ENCODE results near the gene DENND1A.

The DENND1A gene

DNA sequence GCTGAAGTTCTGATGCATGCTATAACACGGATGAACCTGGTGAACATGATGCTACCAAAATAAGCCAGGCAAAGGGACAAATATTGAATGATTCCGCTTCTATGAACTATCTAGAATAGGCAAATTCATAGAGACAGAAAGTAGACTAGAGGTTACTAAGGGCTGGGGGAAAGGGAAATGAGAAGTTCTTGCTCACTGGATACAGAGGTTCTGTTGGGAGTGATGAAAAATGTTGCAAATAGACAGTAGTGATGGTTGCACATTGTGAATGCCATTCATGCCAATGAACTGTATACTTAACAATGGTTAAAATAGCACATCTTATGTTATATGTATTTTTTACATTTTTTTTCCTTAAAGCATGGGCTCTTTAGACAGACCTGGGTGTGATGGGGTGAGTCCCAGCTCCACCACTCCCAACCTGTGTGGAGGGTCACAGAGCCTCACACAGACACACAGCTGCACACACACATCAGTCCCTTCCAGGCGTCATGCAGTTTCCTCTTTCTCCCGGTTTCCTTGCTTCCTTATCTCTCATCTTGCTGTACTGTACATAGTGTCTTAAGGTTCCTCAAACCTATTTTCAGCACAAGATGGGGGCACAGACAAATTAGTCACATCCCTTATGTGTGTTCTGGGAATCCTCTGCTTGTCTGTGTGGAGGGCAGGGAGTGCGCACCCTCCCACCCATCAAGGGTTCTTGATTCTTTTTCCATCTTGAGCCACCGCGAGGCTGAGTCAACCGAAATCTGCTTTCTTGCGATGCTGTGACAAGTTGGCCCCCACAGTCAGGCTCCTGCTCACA is 381.0 kb downstream of the DENND1A start:
- peaks cover 10% of the 10 kb centered on the region for H3K4me1 ChIP-seq (ENCODE audit: insufficient read depth, insufficient read length)
- no peak for DNase-seq (ENCODE audit: low read depth, low spot score)
- no peaks in the 10 kb centered on the region for H3K36me3 ChIP-seq (ENCODE audit: insufficient read depth, insufficient read length, low read length)
- H3K9me3 ChIP-seq (ENCODE audit: insufficient read depth, low read length) = no peaks in the 10 kb centered on the region
- no peaks in the 10 kb centered on the region for H3K27me3 ChIP-seq (ENCODE audit: insufficient read depth, insufficient read length)
- TF ChIP-seq ZNF274 (IDR thresholded peaks at IDR 0.05; ENCODE audit: low read depth, low read length) (no peak), YY1 (IDR thresholded peaks at IDR 0.05; ENCODE audit: insufficient read depth, insufficient read length) (no peak), SUZ12 (IDR thresholded peaks at IDR 0.05; ENCODE audit: extremely low read depth, insufficient read depth, insufficient read length) (no peak)
- no peak overlapping the region for H3K9ac ChIP-seq (ENCODE audit: insufficient read length, low read depth)
- no peak overlapping the region for H3K4me3 ChIP-seq (ENCODE audit: insufficient read length, low read depth)

DNA sequence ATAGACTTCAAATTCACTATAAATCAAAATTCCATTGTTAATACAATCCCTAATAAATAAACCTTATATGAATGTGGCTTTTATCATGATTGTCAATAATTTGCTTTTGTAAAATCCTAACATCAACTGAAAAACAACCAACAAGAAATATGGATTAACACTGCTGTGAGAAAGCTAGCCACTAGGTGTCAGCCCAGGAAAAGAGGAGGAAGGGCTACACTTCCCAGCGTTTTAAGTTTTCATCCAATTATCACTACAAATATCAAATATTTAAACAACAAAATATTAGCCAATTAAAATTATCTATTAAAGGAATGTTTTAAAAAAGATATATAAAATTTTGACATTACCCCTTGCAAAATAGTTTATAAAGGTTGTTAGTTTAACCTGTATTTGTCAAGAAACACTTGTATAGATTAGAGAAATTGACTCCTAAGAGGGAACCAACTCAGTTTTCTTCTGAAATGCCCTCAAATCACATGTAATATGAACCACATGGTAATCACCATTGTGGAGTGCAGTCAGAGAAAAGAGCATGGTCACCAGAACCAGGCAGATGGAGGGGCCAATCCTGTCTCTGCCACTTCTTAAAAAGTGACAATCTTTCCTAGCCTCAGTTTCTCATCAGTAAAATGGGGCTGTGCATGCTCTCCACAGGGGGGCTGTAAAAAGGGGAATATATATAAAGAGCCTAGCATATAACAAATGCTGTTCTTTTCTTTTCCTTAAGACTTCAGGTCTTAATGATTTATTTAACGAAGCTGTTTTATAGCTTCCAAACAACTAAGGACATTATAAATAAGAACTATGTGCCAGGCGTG is 385.7 kb downstream of the DENND1A start:
- Histone ChIP-seq H3K9me3 (ENCODE audit: insufficient read depth, low read length) (no peaks in the 10 kb centered on the region), H3K4me3 (ENCODE audit: insufficient read length, low read depth) (no peak overlapping the region), H3K4me1 (ENCODE audit: insufficient read depth, insufficient read length) (no peaks in the 10 kb centered on the region), H3K9ac (ENCODE audit: insufficient read length, low read depth) (no peak overlapping the region), H3K27me3 (ENCODE audit: insufficient read depth, insufficient read length) (no peaks in the 10 kb centered on the region), H3K36me3 (ENCODE audit: insufficient read depth, insufficient read length, low read length) (no peaks in the 10 kb centered on the region)
- peak; percentile 18 for DNase-seq (ENCODE audit: low read depth, low spot score)
- TF ChIP-seq YY1 (IDR thresholded peaks at IDR 0.05; ENCODE audit: insufficient read depth, insufficient read length) = no peak

DNA sequence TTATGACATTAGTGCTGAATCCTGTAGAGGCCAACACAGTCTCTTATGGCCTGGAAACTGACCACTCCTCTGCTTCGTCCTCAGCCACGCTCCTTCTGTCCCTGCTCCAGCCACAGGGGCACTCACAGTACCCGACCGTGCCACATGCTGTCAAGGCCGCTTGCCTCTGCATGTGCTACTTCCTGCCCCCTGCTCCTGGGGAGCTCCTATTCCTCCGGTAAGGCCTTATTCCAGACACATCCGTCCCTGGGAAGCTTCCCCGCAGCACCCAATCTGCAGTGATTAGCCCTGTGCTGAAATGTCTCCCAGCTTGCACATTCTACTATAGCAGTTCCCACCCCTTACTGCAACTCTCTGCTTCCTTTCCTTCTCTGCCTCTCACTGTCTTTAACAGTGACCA is 386.4 kb downstream of the DENND1A start:
- H3K27me3 ChIP-seq (ENCODE audit: insufficient read depth, insufficient read length) = no peaks in the 10 kb centered on the region
- no peaks in the 10 kb centered on the region for H3K4me1 ChIP-seq (ENCODE audit: insufficient read depth, insufficient read length)
- H3K36me3 ChIP-seq (ENCODE audit: insufficient read depth, insufficient read length, low read length) = no peaks in the 10 kb centered on the region
- H3K9ac ChIP-seq (ENCODE audit: insufficient read length, low read depth) = no peak overlapping the region
- H3K9me3 ChIP-seq (ENCODE audit: insufficient read depth, low read length) = no peaks in the 10 kb centered on the region
- no peak overlapping the region for H3K4me3 ChIP-seq (ENCODE audit: insufficient read length, low read depth)
- no peak for TF ChIP-seq ZNF274 (IDR thresholded peaks at IDR 0.05; ENCODE audit: low read depth, low read length)
- no peak for TF ChIP-seq SUZ12 (IDR thresholded peaks at IDR 0.05; ENCODE audit: extremely low read depth, insufficient read depth, insufficient read length)
- no peak for TF ChIP-seq YY1 (IDR thresholded peaks at IDR 0.05; ENCODE audit: insufficient read depth, insufficient read length)
- DNase-seq (ENCODE audit: low read depth, low spot score) = no peak

DNA sequence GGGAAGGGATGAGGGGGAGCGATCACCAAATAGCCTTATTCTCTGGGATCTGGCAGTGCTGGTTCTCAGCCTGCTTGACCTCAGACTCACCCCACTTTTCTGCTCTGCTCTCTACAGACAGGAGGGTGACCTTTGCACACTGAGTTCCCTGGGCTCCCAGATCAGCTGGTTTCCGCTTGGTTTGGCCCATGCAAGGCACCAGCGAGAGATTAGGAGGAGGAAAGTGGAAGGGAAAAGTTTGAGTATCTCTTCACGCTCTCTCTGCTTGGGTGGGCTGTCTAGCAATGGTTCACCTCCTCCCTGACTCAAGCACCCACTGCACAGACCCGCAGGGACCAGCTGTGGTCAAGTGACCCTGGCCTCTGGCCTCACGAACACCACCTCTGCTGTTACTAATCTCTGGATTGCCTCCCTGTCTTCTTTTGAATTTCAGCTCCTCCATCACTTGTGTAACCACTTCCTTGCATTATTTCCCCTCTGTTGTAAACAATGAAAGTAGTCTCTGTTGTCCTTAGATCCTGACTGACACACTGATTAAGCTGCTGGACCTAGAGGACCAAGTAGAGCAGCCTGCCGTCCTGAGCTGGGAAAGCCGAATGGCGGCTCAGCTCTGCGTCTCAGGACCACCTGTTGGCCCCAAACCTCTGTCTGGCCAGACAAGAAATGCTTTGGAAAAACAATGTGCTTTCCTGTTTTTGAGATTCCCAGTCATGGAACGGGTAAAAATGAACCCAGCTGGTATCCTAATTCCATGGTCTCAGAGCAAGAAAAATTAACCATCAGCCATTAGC is 387.3 kb downstream of the DENND1A start:
- Histone ChIP-seq H3K4me3 (ENCODE audit: insufficient read length, low read depth) (no peak overlapping the region), H3K27me3 (ENCODE audit: insufficient read depth, insufficient read length) (no peaks in the 10 kb centered on the region), H3K36me3 (ENCODE audit: insufficient read depth, insufficient read length, low read length) (no peaks in the 10 kb centered on the region), H3K9ac (ENCODE audit: insufficient read length, low read depth) (no peak overlapping the region), H3K9me3 (ENCODE audit: insufficient read depth, low read length) (no peaks in the 10 kb centered on the region), H3K4me1 (ENCODE audit: insufficient read depth, insufficient read length) (no peaks in the 10 kb centered on the region)
- DNase-seq (ENCODE audit: low read depth, low spot score) = no peak
- TF ChIP-seq YY1 (IDR thresholded peaks at IDR 0.05; ENCODE audit: insufficient read depth, insufficient read length) = no peak
- TF ChIP-seq SUZ12 (IDR thresholded peaks at IDR 0.05; ENCODE audit: extremely low read depth, insufficient read depth, insufficient read length) = no peak
- no peak for TF ChIP-seq ZNF274 (IDR thresholded peaks at IDR 0.05; ENCODE audit: low read depth, low read length)

DNA sequence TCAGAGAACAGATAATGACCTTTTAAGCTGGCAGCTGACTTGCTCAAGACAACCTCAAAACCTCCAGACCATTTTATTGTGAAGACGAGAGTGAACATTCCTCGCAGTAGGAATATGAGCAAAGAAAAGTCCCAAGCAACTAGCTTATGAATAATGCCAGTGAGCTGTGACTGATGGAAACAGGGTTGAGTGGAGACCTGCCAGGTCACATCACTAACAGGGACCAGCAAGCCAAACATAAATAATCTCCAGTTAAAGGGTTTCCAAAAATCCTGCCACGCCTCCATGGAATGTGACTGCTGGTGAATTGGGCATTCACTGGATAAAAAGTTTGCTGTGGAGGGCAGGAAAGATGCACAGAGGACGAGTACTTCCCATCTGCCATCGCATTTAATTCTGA is 388.5 kb downstream of the DENND1A start:
- Histone ChIP-seq H3K4me1 (ENCODE audit: insufficient read depth, insufficient read length) (no peaks in the 10 kb centered on the region), H3K9me3 (ENCODE audit: insufficient read depth, low read length) (no peaks in the 10 kb centered on the region), H3K36me3 (ENCODE audit: insufficient read depth, insufficient read length, low read length) (no peaks in the 10 kb centered on the region), H3K4me3 (ENCODE audit: insufficient read length, low read depth) (no peak overlapping the region), H3K9ac (ENCODE audit: insufficient read length, low read depth) (no peak overlapping the region), H3K27me3 (ENCODE audit: insufficient read depth, insufficient read length) (no peaks in the 10 kb centered on the region)
- no peak for TF ChIP-seq YY1 (IDR thresholded peaks at IDR 0.05; ENCODE audit: insufficient read depth, insufficient read length)
- no peak for TF ChIP-seq SUZ12 (IDR thresholded peaks at IDR 0.05; ENCODE audit: extremely low read depth, insufficient read depth, insufficient read length)
- no peak for TF ChIP-seq ZNF274 (IDR thresholded peaks at IDR 0.05; ENCODE audit: low read depth, low read length)
- no peak for DNase-seq (ENCODE audit: low read depth, low spot score)

DNA sequence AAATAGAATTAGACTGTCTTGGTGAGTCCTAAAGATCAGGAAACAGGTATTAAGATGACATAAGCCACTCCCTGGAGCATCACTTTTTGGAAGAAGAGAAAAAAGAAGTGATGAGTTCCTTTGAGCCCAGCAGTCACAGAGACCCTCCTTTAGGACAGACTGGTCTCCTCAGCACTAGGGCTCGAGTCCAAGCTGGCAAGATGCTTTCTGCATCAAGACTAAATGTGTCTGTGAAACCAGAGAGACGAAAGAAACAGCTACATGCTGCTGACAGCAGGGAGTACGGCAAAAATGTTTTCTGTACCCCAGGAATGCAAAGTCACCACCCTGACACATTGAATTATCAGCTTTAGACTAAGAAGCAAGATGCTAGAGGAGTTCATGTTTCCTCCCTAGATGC is 389.5 kb downstream of the DENND1A start:
- TF ChIP-seq YY1 (IDR thresholded peaks at IDR 0.05; ENCODE audit: insufficient read depth, insufficient read length) (no peak), ZNF274 (IDR thresholded peaks at IDR 0.05; ENCODE audit: low read depth, low read length) (no peak), SUZ12 (IDR thresholded peaks at IDR 0.05; ENCODE audit: extremely low read depth, insufficient read depth, insufficient read length) (no peak)
- Histone ChIP-seq H3K36me3 (ENCODE audit: insufficient read depth, insufficient read length, low read length) (no peaks in the 10 kb centered on the region), H3K9ac (ENCODE audit: insufficient read length, low read depth) (no peak overlapping the region), H3K9me3 (ENCODE audit: insufficient read depth, low read length) (no peaks in the 10 kb centered on the region), H3K27me3 (ENCODE audit: insufficient read depth, insufficient read length) (no peaks in the 10 kb centered on the region), H3K4me1 (ENCODE audit: insufficient read depth, insufficient read length) (no peaks in the 10 kb centered on the region), H3K4me3 (ENCODE audit: insufficient read length, low read depth) (no peak overlapping the region)
- no peak for DNase-seq (ENCODE audit: low read depth, low spot score)

DNA sequence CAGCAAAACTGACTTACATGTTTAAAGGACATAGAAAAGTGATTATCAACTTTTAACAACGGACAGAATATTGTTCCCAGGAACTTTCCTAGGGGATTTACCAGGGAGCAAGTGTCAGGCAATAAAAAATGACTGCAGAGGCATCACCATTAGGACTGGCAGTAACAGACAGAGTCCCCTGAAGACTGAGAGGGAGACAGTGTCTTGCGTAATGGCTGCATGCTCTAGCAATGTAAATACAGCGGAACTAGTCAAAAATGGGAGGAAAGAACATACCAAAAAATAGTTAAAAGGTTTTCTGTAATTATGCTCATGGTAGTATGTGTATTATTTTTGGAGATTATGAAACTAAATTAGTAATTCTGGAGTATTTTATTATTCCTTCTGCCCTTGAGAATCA is 392.1 kb downstream of the DENND1A start:
- no peak for DNase-seq (ENCODE audit: low read depth, low spot score)
- no peaks in the 10 kb centered on the region for H3K4me1 ChIP-seq (ENCODE audit: insufficient read depth, insufficient read length)
- H3K27me3 ChIP-seq (ENCODE audit: insufficient read depth, insufficient read length) = no peaks in the 10 kb centered on the region
- TF ChIP-seq YY1 (IDR thresholded peaks at IDR 0.05; ENCODE audit: insufficient read depth, insufficient read length) = no peak
- H3K4me3 ChIP-seq (ENCODE audit: insufficient read length, low read depth) = no peak overlapping the region
- no peak overlapping the region for H3K9ac ChIP-seq (ENCODE audit: insufficient read length, low read depth)
- H3K36me3 ChIP-seq (ENCODE audit: insufficient read depth, insufficient read length, low read length) = no peaks in the 10 kb centered on the region
- no peaks in the 10 kb centered on the region for H3K9me3 ChIP-seq (ENCODE audit: insufficient read depth, low read length)

Measured in NT2/D1 (cell line).